Fibroblast of the aortic adventitia (primary cell): ENCODE measurements around the gene STAG1. TPM values are rescaled to one million over a fixed set of nuclear protein-coding genes. Genes with fewer than 3 reads are reported as not detected.
A peak's percentile ranks its signal among the peaks of the same experiment; 100 is the strongest.
"Not testable (repeated sequence)": the region's sequence is repeated elsewhere in the genome, so short reads cannot be mapped to it uniquely, and the experiment has no call there.

Experiments
- DNase-seq: peaks from one replicate; pipeline ENCODE4 v3.0.0-alpha.2; 2010; ENCODE audit warnings: low read depth
- H3K4me3 ChIP-seq: 2 replicates; pipeline ENCODE4 v1.5.1; 2011; ENCODE audit warnings: low read depth, mild to moderate bottlenecking, control low read depth, low read length, moderate library complexity
- CTCF ChIP-seq: IDR thresholded peaks from 2 replicates; pipeline ENCODE4 v1.5.1; 2011; ENCODE audit warnings: mild to moderate bottlenecking, low read length, control low read depth, inconsistent platforms; ENCODE audit not compliant: insufficient read depth
- total RNA-seq: library from RNA; depleted of rRNA; stranded (reverse); fragments of >200 nt; gene quantifications from 2 replicates; pipeline ENCODE4 v1.2.3, GENCODE V29; 2012; ENCODE audit warnings: low replicate concordance

STAG1 gene
- total RNA-seq, 1 donor, result 78.0 TPM

- TF ChIP-seq CTCF, result no peak
- peak; percentile 54 for DNase-seq
Measured at GRCh38 chr3:136733317-136733833, 18.8 kb downstream of the STAG1 start.

GRCh38 chr3:136731274-136731884, 20.8 kb downstream of the STAG1 start:
- DNase-seq, result no peak
- TF ChIP-seq CTCF, result no peak
- no peak overlapping the region for H3K4me3 ChIP-seq

More at GRCh38 chr3:136733317-136733833, 18.8 kb downstream of the STAG1 start:
- H3K4me3 ChIP-seq, result no peak overlapping the region

- no peak for DNase-seq
- no peak overlapping the region for H3K4me3 ChIP-seq
- no peak for TF ChIP-seq CTCF
Measured at GRCh38 chr3:136730595-136731273, 21.4 kb downstream of the STAG1 start.

- no peak for TF ChIP-seq CTCF
- DNase-seq, result peak; percentile 82
Measured at GRCh38 chr3:136728918-136729317, 23.3 kb downstream of the STAG1 start.

GRCh38 chr3:136728473-136728872, 23.7 kb downstream of the STAG1 start:
- peak; percentile 16 for DNase-seq
- TF ChIP-seq CTCF, result no peak
- peak overlapping the region; percentile 32 for H3K4me3 ChIP-seq

More at GRCh38 chr3:136728918-136729317, 23.3 kb downstream of the STAG1 start:
- H3K4me3 ChIP-seq, result peak overlapping the region; percentile 32

- DNase-seq, result no peak
Measured at GRCh38 chr3:136725468-136725867, 26.7 kb downstream of the STAG1 start.

GRCh38 chr3:136722916-136723315, 29.3 kb downstream of the STAG1 start:
- DNase-seq, H3K4me3 ChIP-seq: not testable (repeated sequence)

More at GRCh38 chr3:136725468-136725867, 26.7 kb downstream of the STAG1 start:
- no peak overlapping the region for H3K4me3 ChIP-seq
- TF ChIP-seq CTCF, result no peak

GRCh38 chr3:136722399-136722798, 29.8 kb downstream of the STAG1 start:
- DNase-seq, H3K4me3 ChIP-seq: not testable (repeated sequence)
